Endothelial cell of umbilical vein (primary cell): ENCODE measurements around the gene CCT6A.

ENCODE experiments used
- CTCF ChIP-seq, 2 donors: IDR thresholded peaks; 1 replicate in 1 of 2; 2 replicates in 1 of 2; pipeline ENCODE4 v1.5.1; 2011; ENCODE audit warnings: low read length in 2 of 2, mild to moderate bottlenecking in 2 of 2, moderate library complexity in 2 of 2, control low read depth in 1 of 2, inconsistent platforms in 1 of 2, low read depth in 1 of 2; ENCODE audit not compliant: insufficient read depth in 1 of 2; ENCODE audit errors: extremely low read depth in 1 of 2
- EZH2 ChIP-seq: IDR thresholded peaks from 2 replicates; pipeline ENCODE4 v1.6.1; 2012; ENCODE audit warnings: borderline replicate concordance, low read depth, mild to moderate bottlenecking, moderate library complexity, low read length, inconsistent platforms; ENCODE audit not compliant: severe bottlenecking
- FOS ChIP-seq: IDR thresholded peaks from 2 replicates; pipeline ENCODE4 v1.6.1; 2011; ENCODE audit warnings: mild to moderate bottlenecking, low read length, moderate library complexity, borderline replicate concordance; ENCODE audit not compliant: insufficient read depth
- GATA2 ChIP-seq: IDR thresholded peaks from 2 replicates; pipeline ENCODE4 v1.7.0; 2011; ENCODE audit warnings: low read depth, mild to moderate bottlenecking, moderate library complexity, mixed read lengths, low read length; ENCODE audit not compliant: insufficient read length, insufficient read depth
- JUN ChIP-seq: IDR thresholded peaks from 2 replicates; pipeline ENCODE4 v1.6.1; 2011; ENCODE audit warnings: borderline replicate concordance, low read depth; ENCODE audit not compliant: insufficient read length, insufficient read depth
- MAX ChIP-seq: IDR thresholded peaks from 2 replicates; pipeline ENCODE4 v1.6.1; 2011; ENCODE audit not compliant: insufficient read depth, insufficient read length
- POLR2A ChIP-seq: IDR thresholded peaks from 2 replicates; pipeline ENCODE4 v1.6.1; 2012; ENCODE audit warnings: low read depth, mild to moderate bottlenecking, control low read depth, low read length
- POLR2AphosphoS5 ChIP-seq: IDR thresholded peaks from 2 replicates; pipeline ENCODE4 v1.6.1; 2012; ENCODE audit warnings: low read depth, mild to moderate bottlenecking, control low read depth, low read length, moderate library complexity; ENCODE audit not compliant: insufficient read depth

- TF ChIP-seq CTCF (IDR thresholded peaks at IDR 0.05; ENCODE audit: extremely low read depth in 1 of 2, insufficient read depth in 1 of 2, low read depth in 1 of 2, low read length in 2 of 2) (no peak), POLR2A (no peak), MAX (no peak), EZH2 (no peak), POLR2AphosphoS5 (no peak), JUN (no peak), GATA2 (no peak), FOS (no peak)
These were observed 10.8 kb upstream of the CCT6A start for GRCh38 chr7:56040730-56041129.
